Spleen (tissue), 7 donors: ENCODE results near the gene CALML5.

ENCODE experiments used
- CTCF ChIP-seq, 11 experiments: fragments of 200-600 bp in 7 of 11; fragments of 450-650 bp in 4 of 11; sonication (generic) in 4 of 11; IDR thresholded peaks in 8 of 11; conservative IDR thresholded peaks in 3 of 11; 1 replicate in 7 of 11; 2 replicates in 4 of 11; pipeline versions ENCODE4 v1.4.0 to v1.8.0; 2016 to 2021; ENCODE audit warnings: antibody characterized with exemption in 11 of 11, inconsistent platforms in 4 of 11, mild to moderate bottlenecking in 1 of 11
- POLR2A ChIP-seq, 3 donors: fragments of 450-650 bp; IDR thresholded peaks; one replicate each; pipeline ENCODE4 v1.5.1; 2017; ENCODE audit warnings: antibody characterized with exemption in 3 of 3, mild to moderate bottlenecking in 1 of 3
- POLR2AphosphoS5 ChIP-seq, 3 donors: sonication (generic); formaldehyde crosslinking; IDR thresholded peaks; one replicate each; pipeline ENCODE4 v1.5.1; 2017; ENCODE audit warnings: antibody characterized with exemption in 3 of 3
- donor health status: DM: no; HTN: no; CAD: no; lungs with moderate emphysema.
- donor health status: DM: no; HTN: no; CAD: no.
- donor health status: DM: no; HTN: no; CAD: no.

GRCh38 chr10:5511885-5512280, 12.5 kb upstream of the CALML5 start:
- TF ChIP-seq POLR2A (IDR thresholded peaks at IDR 0.05): no peak
- no peak for TF ChIP-seq POLR2AphosphoS5 (IDR thresholded peaks at IDR 0.05)
- TF ChIP-seq CTCF (IDR thresholded peaks at IDR 0.05 in 8 of 11, conservative IDR thresholded peaks at IDR 0.05 in 3 of 11): no peak
